B cell (primary cell): ENCODE measurements around the gene MED27. TPM values are rescaled to one million over a fixed set of nuclear protein-coding genes. Genes with fewer than 3 reads are reported as not detected.

Experiments used
- ATAC-seq: fragments of 200-7000 bp; cut with Tn5 transposase; one replicate; pipeline ENCODE4 v1.10.0; 2021; ENCODE audit warnings: low read depth, mild to moderate bottlenecking, moderate number of reproducible peaks, moderate library complexity
- CTCF ChIA-PET: fragments of 350-600 bp; sonication (Branson Sonifier 250); formaldehyde crosslinking; loops from one replicate; lab custom pipeline; 2021; ENCODE audit warnings: antibody characterized with exemption, inconsistent platforms; lab: Charles Lee
- POLR2A ChIA-PET: fragments of 350-600 bp; sonication (Branson Sonifier 250); formaldehyde crosslinking; loops from one replicate; lab custom pipeline; 2021; ENCODE audit warnings: antibody characterized with exemption; lab: Charles Lee
- DNase-seq: peaks from one replicate; pipeline ENCODE4 v3.0.0; 2013
- H2AFZ ChIP-seq: 2 replicates; pipeline ENCODE4 v1.6.1; 2012; ENCODE audit warnings: mild to moderate bottlenecking, low read depth, low read length; ENCODE audit not compliant: insufficient read depth, poor library complexity, severe bottlenecking
- H3K27ac ChIP-seq, 2 donors: 1 replicate in 1 of 2; 2 replicates in 1 of 2; pipeline ENCODE4 v1.5.1; 2012 to 2013; ENCODE audit warnings: low read length in 2 of 2, mild to moderate bottlenecking in 2 of 2, moderate library complexity in 1 of 2
- H3K27me3 ChIP-seq, 4 experiments: fragments of 200-600 bp in 1 of 4; sonication (generic) in 1 of 4; replicated peaks in 1 of 4; 1 replicate in 2 of 4; 2 replicates in 2 of 4; pipeline versions ENCODE4 v1.6.1 to v1.7.0; 2013 to 2016; ENCODE audit warnings: low read length in 3 of 4, mild to moderate bottlenecking in 2 of 4, mixed read lengths in 1 of 4, moderate library complexity in 1 of 4; ENCODE audit not compliant: insufficient read depth in 4 of 4, control insufficient read depth in 3 of 4; ENCODE audit errors: control extremely low read depth in 1 of 4
- H3K36me3 ChIP-seq, 2 experiments: replicated peaks in 1 of 2; 1 replicate in 1 of 2; 2 replicates in 1 of 2; pipeline versions ENCODE4 v1.6.1 to v1.7.1; 2013; ENCODE audit warnings: low read length in 1 of 2; ENCODE audit not compliant: insufficient read depth in 2 of 2, control insufficient read depth in 1 of 2; ENCODE audit errors: control extremely low read depth in 1 of 2, extremely low read depth in 1 of 2
- H3K4me1 ChIP-seq, 2 donors: fragments of 200-600 bp in 1 of 2; sonication (generic) in 1 of 2; 1 replicate in 1 of 2; 2 replicates in 1 of 2; pipeline versions ENCODE4 v1.5.1 to v1.6.1; 2013 to 2017; ENCODE audit warnings: low read length in 2 of 2; ENCODE audit not compliant: control insufficient read depth in 2 of 2, insufficient read depth in 2 of 2
- H3K4me2 ChIP-seq: replicated peaks from 2 replicates; pipeline ENCODE3; 2012; ENCODE audit warnings: mild to moderate bottlenecking, low read depth, low read length; ENCODE audit not compliant: poor library complexity, severe bottlenecking
- H3K4me3 ChIP-seq, 5 experiments: fragments of 200-600 bp in 1 of 5; sonication (generic) in 1 of 5; 1 replicate in 3 of 5; 2 replicates in 2 of 5; pipeline versions ENCODE4 v1.5.1 to v1.7.0; 2011 to 2016; ENCODE audit warnings: low read length in 4 of 5, mild to moderate bottlenecking in 4 of 5, low read depth in 2 of 5, control low read depth in 1 of 5, moderate library complexity in 1 of 5; ENCODE audit not compliant: insufficient read depth in 1 of 5; ENCODE audit errors: control extremely low read depth in 1 of 5, extremely low read depth in 1 of 5
- H3K79me2 ChIP-seq: fragments of 200-600 bp; sonication (generic); one replicate; pipeline ENCODE4 v1.6.0; 2016; ENCODE audit warnings: low read length; ENCODE audit not compliant: control insufficient read depth, insufficient read depth
- H3K9ac ChIP-seq: fragments of 200-600 bp; sonication (generic); 2 replicates; pipeline ENCODE4 v1.6.1; 2017; ENCODE audit warnings: mild to moderate bottlenecking, low read length, moderate library complexity
- H3K9me3 ChIP-seq, 3 donors: one replicate each; pipeline versions ENCODE4 v1.6.1 to v1.7.1; 2013; ENCODE audit warnings: low read length in 2 of 3; ENCODE audit not compliant: control insufficient read depth in 2 of 3, insufficient read depth in 1 of 3; ENCODE audit errors: control extremely low read depth in 1 of 3
- H4K20me1 ChIP-seq: 2 replicates; pipeline ENCODE4 v1.6.0; 2012; ENCODE audit warnings: mild to moderate bottlenecking, low read length; ENCODE audit not compliant: insufficient read depth, control insufficient read depth, poor library complexity, severe bottlenecking
- H3K27ac Mint-ChIP-seq: one replicate; pipeline ENCODE4 v1.8.0; 2021; ENCODE audit warnings: mixed read lengths
- H3K27me3 Mint-ChIP-seq: one replicate; pipeline ENCODE4 v1.8.0; 2021; ENCODE audit warnings: mixed read lengths
- H3K4me1 Mint-ChIP-seq: one replicate; pipeline ENCODE4 v1.8.0; 2021; ENCODE audit warnings: mixed read lengths
- H3K4me3 Mint-ChIP-seq: one replicate; pipeline ENCODE4 v1.8.0; 2021; ENCODE audit warnings: mixed read lengths
- H3K9me3 Mint-ChIP-seq: one replicate; pipeline ENCODE4 v1.8.0; 2022; ENCODE audit warnings: mixed read lengths; ENCODE audit not compliant: insufficient read depth
- CTCF ChIP-seq: fragments of 200-600 bp; IDR thresholded peaks from one replicate; pipeline ENCODE4 v1.8.0; 2022; ENCODE audit warnings: antibody characterized with exemption, mild to moderate bottlenecking
- EZH2 ChIP-seq: IDR thresholded peaks from 2 replicates; pipeline ENCODE4 v1.6.1; 2012; ENCODE audit warnings: borderline replicate concordance, low read depth, mild to moderate bottlenecking, moderate library complexity, low read length; ENCODE audit not compliant: insufficient read depth, poor library complexity, severe bottlenecking
- WGBS: methylation state at CpG from one replicate; pipeline ENCODE4 v1.1.5; 2013; ENCODE audit warnings: missing lambda C conversion rate; ENCODE audit not compliant: insufficient coverage; 5-methylcytosine and 5-hydroxymethylcytosine counted together
- intact Hi-C: fragments of 100-400 bp; cut with micrococcal nuclease; formaldehyde crosslinking; loops from one replicate; pipeline ENCODE4 v1.10.0; 2022
- polyA plus RNA-seq: library from polyadenylated mRNA; depleted of rRNA; stranded (reverse); fragments of >200 nt; gene quantifications from 2 replicates; pipeline ENCODE4 v1.2.3, GENCODE V29; 2012
- total RNA-seq, 2 donors: library from RNA; stranded (reverse); fragments of 120-200 nt in 1 of 2; gene quantifications; 1 replicate in 1 of 2; 2 replicates in 1 of 2; pipeline versions ENCODE4 v1.2.3 to v1.2.4, GENCODE V29; 2013 to 2022

MED27 gene
- total and polyA plus RNA-seq, 2 donors (not counting 1 experiment from before 2014, with no cell fraction given): 17.4 to 17.7 TPM

GRCh38 chr9:131951905-131952304 lies 127.8 kb downstream of the MED27 start:
- H3K9me3 ChIP-seq: no peaks in the 10 kb centered on the region
- no peaks in the 10 kb centered on the region for H3K36me3 ChIP-seq
- no peak for TF ChIP-seq EZH2
- no peak for TF ChIP-seq CTCF
- H2AFZ ChIP-seq: no peak overlapping the region
- H3K27me3 ChIP-seq: no peaks in the 10 kb centered on the region
- CTCF ChIA-PET: no interaction called here
- no peaks in the 10 kb centered on the region for H3K79me2 ChIP-seq
- no peak overlapping the region for H3K4me2 ChIP-seq
- peaks cover 8% of the 10 kb centered on the region for H4K20me1 ChIP-seq
- Mint-ChIP-seq H3K4me3 (no peak overlapping the region), H3K4me1 (peaks cover 5% of the 10 kb centered on the region), H3K9me3 (no peaks in the 10 kb centered on the region), H3K27me3 (no peaks in the 10 kb centered on the region), H3K27ac (no peak overlapping the region)
- 96% methylated on average over 5 of the region's 5 CpGs for WGBS
- H3K27ac ChIP-seq: no peak overlapping the region
- H3K4me1 ChIP-seq: no peaks in the 10 kb centered on the region
- DNase-seq: no peak
- POLR2A ChIA-PET: no interaction called here
- no peak overlapping the region for H3K4me3 ChIP-seq
- no peak overlapping the region for H3K9ac ChIP-seq
- intact Hi-C loops: no loop called here
- no peak for ATAC-seq

GRCh38 chr9:131951155-131951554 lies 128.5 kb downstream of the MED27 start:
- TF ChIP-seq CTCF: no peak
- no peak for TF ChIP-seq EZH2

More at GRCh38 chr9:131951155-131951554, 128.5 kb downstream of the MED27 start:
- H3K4me2 ChIP-seq: no peak overlapping the region
- no peaks in the 10 kb centered on the region for H3K27me3 ChIP-seq
- DNase-seq (no peak), ATAC-seq (no peak)
- H2AFZ ChIP-seq: no peak overlapping the region
- H3K9ac ChIP-seq: no peak overlapping the region
- H3K79me2 ChIP-seq: no peaks in the 10 kb centered on the region
- 100% methylated on average over 2 of the region's 3 CpGs for WGBS
- Mint-ChIP-seq H3K27me3 (no peaks in the 10 kb centered on the region), H3K4me1 (peaks cover 5% of the 10 kb centered on the region), H3K9me3 (no peaks in the 10 kb centered on the region), H3K4me3 (no peak overlapping the region), H3K27ac (no peak overlapping the region)
- intact Hi-C loops: no loop called here
- CTCF ChIA-PET: no interaction called here
- H3K4me3 ChIP-seq: no peak overlapping the region
- H3K27ac ChIP-seq: no peak overlapping the region
- no peaks in the 10 kb centered on the region for H3K9me3 ChIP-seq
- H4K20me1 ChIP-seq: peaks cover 8% of the 10 kb centered on the region
- H3K4me1 ChIP-seq: no peaks in the 10 kb centered on the region
- POLR2A ChIA-PET: no interaction called here
- H3K36me3 ChIP-seq: no peaks in the 10 kb centered on the region
